Right cardiac atrium (tissue), 5 donors: Measurements from ENCODE around the gene GHRHR. TPM values are rescaled to one million over a fixed set of nuclear protein-coding genes. Genes with fewer than 3 reads are reported as not detected.

ENCODE experiments used
- ATAC-seq, 2 donors: fragments of 200-7000 bp; cut with Tn5 transposase; one replicate each; pipeline versions ENCODE4 v1.8.0 to v1.9.1; 2020; ENCODE audit warnings: moderate library complexity in 2 of 2, mild to moderate bottlenecking in 1 of 2
- DNase-seq, 3 donors: peaks; one replicate each; pipeline ENCODE4 v3.0.0-alpha.2; 2020
- H3K27ac ChIP-seq: one replicate; pipeline ENCODE4 v1.5.1; 2013; ENCODE audit warnings: mild to moderate bottlenecking, low read length, control low read depth, moderate library complexity
- H3K27me3 ChIP-seq: one replicate; pipeline ENCODE4 v1.6.1; 2013; ENCODE audit not compliant: control insufficient read depth, insufficient read depth
- H3K4me1 ChIP-seq: one replicate; pipeline ENCODE4 v1.6.1; 2013; ENCODE audit warnings: low read length; ENCODE audit not compliant: control insufficient read depth, insufficient read depth
- H3K4me3 ChIP-seq: one replicate; pipeline ENCODE4 v1.5.1; 2013; ENCODE audit warnings: low read length, control low read depth
- H3K9me3 ChIP-seq: one replicate; pipeline ENCODE4 v1.6.1; 2013; ENCODE audit warnings: low read length; ENCODE audit not compliant: control insufficient read depth
- WGBS: extraction: QIAGEN DNeasy Blood & Tissue Kit; methylation state at CpG from one replicate; pipeline ENCODE4 v1.1.7; 2013; 5-methylcytosine and 5-hydroxymethylcytosine counted together
- intact Hi-C, 4 donors: fragments of 100-400 bp; cut with DNase I; formaldehyde crosslinking; loops; one replicate each; pipeline versions ENCODE4 v1.11.0 to v1.14.0; 2022 to 2023
- long read RNA-seq, 4 donors: library from polyadenylated mRNA; unstranded; transcript quantifications; one replicate each; pipeline ENCODE4 v2.0.0, GENCODE V29; 2020 to 2021
- polyA plus RNA-seq: library from polyadenylated mRNA; stranded (reverse); fragments of 200-250 nt; gene quantifications from one replicate; pipeline ENCODE4 v1.2.3, GENCODE V29; 2013
- total RNA-seq, 4 donors: library from RNA; stranded (reverse); fragmentation: NEBNext Ultra II Directional; extraction: Animal tissue kit (Norgen Biotek cat#: 25700); gene quantifications; one replicate each; pipeline ENCODE4 v1.2.1, GENCODE V29; 2021
- donor health status: healthy with polysubstance abuse.
- donor health status: DM: no; HTN: yes; CAD: no.
- donor health status: DM: no; HTN: no; CAD: no.
- donor health status: DM: no; HTN: yes; CAD: no; lungs with severe emphysema.
- donor health status: DM: yes; HTN: yes; CAD: no.

Gene GHRHR
- not detected for total RNA-seq
- not detected for polyA plus RNA-seq
- long read RNA-seq, donor 1 = 0 reads
- long read RNA-seq, donor 2 = 0 reads
- long read RNA-seq, donor 3 = 0 reads
- long read RNA-seq, donor 4 = 0 reads

GRCh38 chr7:30963842-30964241 is at the start of gene GHRHR:
Gene GHRHR (plus strand): TSS chr7:30963953. CDS start chr7:30964069, 116 bp downstream.
- no peak within 1 kb of the TSS for H3K4me3 ChIP-seq
- H3K4me1 ChIP-seq = no peaks in the 10 kb centered on the region
- WGBS = 88% methylated on average over 11 of the region's 11 CpGs
- DNase-seq (no peak), ATAC-seq (peak in 1 of 2 donors; percentile 24)
- H3K9me3 ChIP-seq = no peaks in the 10 kb centered on the region
- no peaks in the 10 kb centered on the region for H3K27me3 ChIP-seq
- intact Hi-C loops = loop anchor here in 1 of 4 donors (5.0 kb wide), 1 partner anchor 42 kb away; no protein-coding TSS in a partner anchor
- no peak within 1 kb of the TSS for H3K27ac ChIP-seq

- intact Hi-C loops = no loop called here
- DNase-seq (peak; percentile 62 to 74 (median 69)), ATAC-seq (peak in 1 of 2 donors; percentile 59)
- 29% methylated on average over 4 of the region's 4 CpGs for WGBS
- peaks cover 28% of the 10 kb centered on the region for H3K4me1 ChIP-seq
- peak overlapping the region; percentile 86 for H3K27ac ChIP-seq
- peak overlapping the region; percentile 29 for H3K4me3 ChIP-seq
- H3K27me3 ChIP-seq = no peaks in the 10 kb centered on the region
- no peaks in the 10 kb centered on the region for H3K9me3 ChIP-seq
Measured at GRCh38 chr7:30914596-30914995, 49.2 kb upstream of the GHRHR start.

- DNase-seq = peak; percentile 46 to 70 (median 65)
- intact Hi-C loops = no loop called here
- no peaks in the 10 kb centered on the region for H3K27me3 ChIP-seq
- H3K9me3 ChIP-seq = no peaks in the 10 kb centered on the region
- 42% methylated on average over 11 of the region's 11 CpGs for WGBS
- peaks cover 32% of the 10 kb centered on the region for H3K4me1 ChIP-seq
- H3K27ac ChIP-seq = peak overlapping the region; percentile 86
- ATAC-seq = peak; percentile 5 to 36
- H3K4me3 ChIP-seq = peak overlapping the region; percentile 29
Measured at GRCh38 chr7:30915005-30915601, 48.6 kb upstream of the GHRHR start.

- DNase-seq = peak; percentile 32 to 57 (median 32)
- peak in 1 of 2 donors; percentile 1 for ATAC-seq
- Histone ChIP-seq H3K4me3 (peak overlapping the region; percentile 29), H3K27ac (peak overlapping the region; percentile 86), H3K4me1 (peaks cover 35% of the 10 kb centered on the region), H3K27me3 (no peaks in the 10 kb centered on the region), H3K9me3 (no peaks in the 10 kb centered on the region)
- intact Hi-C loops = no loop called here
- 50% methylated on average over 6 of the region's 6 CpGs for WGBS
Measured at GRCh38 chr7:30915751-30916150, 48.0 kb upstream of the GHRHR start.

- WGBS = 42% methylated on average over 3 of the region's 3 CpGs
- peak in 2 of 3 donors; percentile 33 to 36 for DNase-seq
Measured at GRCh38 chr7:30916255-30916654, 47.5 kb upstream of the GHRHR start.

GRCh38 chr7:30916767-30917166 is 47.0 kb upstream of the GHRHR start:
- H3K27me3 ChIP-seq = no peaks in the 10 kb centered on the region
- H3K9me3 ChIP-seq = no peaks in the 10 kb centered on the region
- no peak overlapping the region for H3K4me3 ChIP-seq
- 69% methylated on average over 7 of the region's 7 CpGs for WGBS
- ATAC-seq = no peak
- peak in 2 of 3 donors; percentile 6 to 46 for DNase-seq
- H3K4me1 ChIP-seq = peaks cover 36% of the 10 kb centered on the region
- intact Hi-C loops = no loop called here
- H3K27ac ChIP-seq = peak overlapping the region; percentile 15

More at GRCh38 chr7:30916255-30916654, 47.5 kb upstream of the GHRHR start:
- no peaks in the 10 kb centered on the region for H3K27me3 ChIP-seq
- peaks cover 31% of the 10 kb centered on the region for H3K4me1 ChIP-seq
- ATAC-seq = no peak
- intact Hi-C loops = no loop called here
- no peaks in the 10 kb centered on the region for H3K9me3 ChIP-seq
- no peak overlapping the region for H3K4me3 ChIP-seq
- peak overlapping the region; percentile 86 for H3K27ac ChIP-seq

- 74% methylated on average over 4 of the region's 4 CpGs for WGBS
- ATAC-seq (no peak), DNase-seq (peak; percentile 2 to 13 (median 11))
- H3K4me1 ChIP-seq = peaks cover 36% of the 10 kb centered on the region
- peak overlapping the region; percentile 15 for H3K27ac ChIP-seq
- intact Hi-C loops = no loop called here
- no peaks in the 10 kb centered on the region for H3K9me3 ChIP-seq
- no peak overlapping the region for H3K4me3 ChIP-seq
- H3K27me3 ChIP-seq = no peaks in the 10 kb centered on the region
Measured at GRCh38 chr7:30917216-30917893, 46.4 kb upstream of the GHRHR start.

GRCh38 chr7:30918676-30919075 is 45.1 kb upstream of the GHRHR start:
- no peaks in the 10 kb centered on the region for H3K9me3 ChIP-seq
- no peaks in the 10 kb centered on the region for H3K27me3 ChIP-seq
- H3K4me1 ChIP-seq = peaks cover 41% of the 10 kb centered on the region
- no peak for ATAC-seq
- intact Hi-C loops = no loop called here
- H3K27ac ChIP-seq = peak overlapping the region; percentile 6
- no peak overlapping the region for H3K4me3 ChIP-seq
- 72% methylated on average over 4 of the region's 4 CpGs for WGBS
- peak; percentile 15 to 39 (median 37) for DNase-seq

- WGBS = 50% methylated on average over 11 of the region's 11 CpGs
- Histone ChIP-seq H3K27ac (peak overlapping the region; percentile 94), H3K4me3 (no peak overlapping the region), H3K4me1 (peaks cover 33% of the 10 kb centered on the region), H3K9me3 (no peaks in the 10 kb centered on the region), H3K27me3 (no peaks in the 10 kb centered on the region)
- DNase-seq (peak; percentile 34 to 39 (median 37)), ATAC-seq (peak in 1 of 2 donors; percentile 5)
- intact Hi-C loops = loop anchor here in 1 of 4 donors (5.0 kb wide), 1 partner anchor 42 kb away; the partner anchor contains the start of gene GHRHR
Measured at GRCh38 chr7:30920021-30920583, 43.7 kb upstream of the GHRHR start.

GRCh38 chr7:30920584-30921539 is 42.9 kb upstream of the GHRHR start:
- Histone ChIP-seq H3K4me1 (peaks cover 32% of the 10 kb centered on the region), H3K27ac (peak overlapping the region; percentile 94), H3K4me3 (no peak overlapping the region), H3K27me3 (no peaks in the 10 kb centered on the region), H3K9me3 (no peaks in the 10 kb centered on the region)
- DNase-seq (peak; percentile 72 to 88 (median 83)), ATAC-seq (peak; percentile 79 to 83)
- intact Hi-C loops = loop anchor here in 1 of 4 donors (5.0 kb wide), 1 partner anchor 41 kb away; the partner anchor contains the start of gene GHRHR
- WGBS = 41% methylated on average over 9 of the region's 9 CpGs
